Measurements from ENCODE around the gene NMNAT1.
"Not testable (repeated sequence)": the region's sequence is repeated elsewhere in the genome, so short reads cannot be mapped to it uniquely, and the experiment has no call there.

Gene NMNAT1

GRCh38 chr1:9942939-9943788 is at the start of gene NMNAT1, which contains the start of gene LZIC:
TSS of gene NMNAT1 (plus strand) at chr1:9943475. CDS start at chr1:9972074, 28,599 bp downstream.
TSS of gene LZIC (minus strand) at chr1:9943391. CDS start at chr1:9936619, 6,772 bp downstream.
- DNase-seq = peak; percentile 99

DNA sequence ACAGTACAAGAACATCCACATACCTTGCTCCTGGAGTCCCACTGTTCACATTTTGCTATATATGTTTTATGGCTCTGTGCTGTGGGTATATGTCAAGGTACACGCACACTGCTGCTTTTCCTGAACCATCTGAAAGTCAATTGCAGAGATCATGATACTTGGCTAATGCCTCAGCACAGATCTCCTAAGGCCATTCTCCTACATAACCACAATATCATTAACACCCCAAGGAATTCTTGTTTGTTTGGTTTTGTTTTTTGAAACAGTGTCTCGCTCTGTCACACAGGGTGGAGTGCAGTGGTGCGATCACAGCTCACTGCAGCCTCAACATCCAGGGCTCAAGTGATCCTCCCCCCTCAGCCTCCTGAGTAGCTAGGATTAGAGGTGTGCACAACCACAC is 49.2 kb upstream of the NMNAT1 start:
- no peak for DNase-seq

GRCh38 chr1:9900142-9901043 is 42.9 kb upstream of the NMNAT1 start:
- DNase-seq = peak; percentile 100

DNA sequence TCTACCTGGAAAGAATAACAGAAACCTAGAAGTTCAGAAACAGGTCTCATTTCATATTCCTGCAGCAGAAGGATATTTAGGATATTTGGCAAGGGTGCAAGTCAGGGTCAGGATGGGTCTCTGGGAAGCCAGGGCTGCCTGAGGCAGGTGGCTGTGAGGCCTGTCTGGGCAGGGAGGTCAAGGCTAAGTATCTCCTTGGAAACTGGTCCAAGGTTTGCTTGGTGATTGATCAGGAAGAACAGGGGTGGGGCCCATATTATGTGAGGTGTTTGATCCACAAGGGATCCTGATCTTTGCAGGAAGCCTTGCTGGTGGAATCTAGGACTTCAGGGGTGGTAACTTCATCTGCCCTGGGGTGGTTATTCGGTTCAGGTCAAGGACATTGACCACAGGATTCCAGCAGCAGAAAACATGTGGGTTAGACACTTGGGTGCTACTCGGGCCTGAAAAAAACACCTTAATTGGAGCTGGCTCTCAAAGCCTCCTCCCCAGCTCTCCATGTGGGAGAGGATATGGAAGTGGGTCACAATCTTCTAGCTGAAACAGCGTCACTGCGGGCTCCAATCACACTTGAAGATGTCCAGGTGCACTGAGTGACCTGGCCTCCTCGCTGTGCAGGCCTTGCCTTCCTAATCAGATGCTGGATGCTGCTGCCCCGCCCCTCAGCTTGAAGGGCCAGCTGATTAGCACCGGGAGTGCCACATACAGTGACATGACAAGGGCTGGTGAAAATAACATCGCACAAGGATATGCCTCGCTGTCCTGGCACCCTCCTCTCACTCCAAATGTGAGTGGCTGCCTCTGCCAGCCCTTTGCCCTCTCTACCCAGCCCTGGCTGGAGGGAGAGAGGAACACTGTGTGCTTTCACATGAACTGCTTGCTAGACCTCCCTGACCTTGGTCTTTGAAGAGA is 41.9 kb upstream of the NMNAT1 start:
- DNase-seq = peak; percentile 88

DNA sequence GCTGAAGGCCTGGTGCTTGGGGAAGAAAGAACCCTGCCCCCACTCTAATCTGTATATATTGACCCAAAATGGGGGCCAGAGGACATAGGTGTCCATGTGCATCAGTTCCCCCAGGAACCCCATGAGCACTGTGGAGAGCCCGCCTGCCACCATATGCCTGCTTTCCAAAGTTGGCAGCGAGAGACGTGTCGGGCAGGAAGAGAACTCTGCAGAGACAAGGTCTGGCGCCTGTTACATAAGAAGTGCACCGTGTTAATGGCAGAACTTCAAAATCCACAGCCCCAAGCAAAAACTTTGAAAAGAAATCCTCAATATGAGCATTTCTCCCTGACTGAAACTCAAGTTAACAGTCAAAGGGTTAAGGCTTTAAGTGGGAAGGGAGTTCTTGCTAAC is 41.2 kb upstream of the NMNAT1 start:
- no peak for DNase-seq

DNA sequence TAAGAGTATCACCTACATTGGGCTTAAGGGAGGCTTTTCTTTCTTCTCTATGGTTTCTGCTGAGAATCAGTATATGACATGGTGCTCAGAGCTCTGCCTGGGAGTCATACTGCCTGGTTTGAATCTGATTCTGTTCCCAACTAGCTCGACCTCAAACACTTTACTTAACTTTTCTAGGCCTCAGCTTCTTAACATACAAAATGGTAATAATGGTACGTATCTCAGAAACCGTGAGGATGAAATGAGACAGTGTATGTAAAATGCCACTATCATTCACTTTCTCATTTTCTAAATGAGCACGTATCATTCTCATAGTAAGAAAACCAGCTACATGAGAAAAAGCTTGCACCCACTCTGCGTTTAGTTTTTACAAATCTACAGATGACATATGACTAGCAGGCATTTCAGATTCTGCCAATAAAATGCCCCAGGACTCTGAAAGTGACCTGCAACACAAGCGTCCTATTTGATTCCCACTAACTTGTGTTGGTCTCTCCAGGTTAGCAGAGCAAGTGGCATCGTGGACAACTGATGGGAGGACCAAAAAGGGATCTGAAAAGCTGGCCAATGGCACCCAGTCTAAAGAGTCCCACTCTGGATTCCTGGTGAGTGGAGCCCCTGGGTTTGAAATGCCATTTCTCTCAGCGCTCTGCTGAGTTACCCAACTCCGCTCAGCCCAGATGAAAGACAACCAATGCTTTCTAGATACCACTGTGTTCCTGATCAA is 39.3 kb upstream of the NMNAT1 start:
- no peak for DNase-seq

- no peak for DNase-seq
Observed at GRCh38 chr1:9904596-9904995, 38.7 kb upstream of the NMNAT1 start.

DNA sequence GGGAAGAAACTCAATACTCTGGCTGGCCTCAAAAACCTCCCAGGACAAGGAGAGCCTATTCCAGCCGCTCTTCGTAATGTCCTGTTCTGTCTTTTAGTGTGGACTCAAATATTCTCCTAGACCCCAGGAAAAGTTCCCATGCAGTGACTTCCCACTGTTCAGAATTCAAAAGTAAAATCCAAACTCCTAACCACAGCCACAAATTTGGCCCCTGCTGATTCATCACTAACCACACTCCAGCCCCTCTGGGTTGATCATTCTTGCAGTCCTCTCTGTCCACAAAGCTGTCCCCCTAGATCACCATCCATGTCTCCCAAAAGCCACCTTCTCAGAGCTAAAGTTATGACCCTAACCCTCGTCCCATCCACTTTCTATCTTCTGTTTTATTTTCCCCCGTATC is 38.3 kb upstream of the NMNAT1 start:
- no peak for DNase-seq

- DNase-seq = no peak
Observed at GRCh38 chr1:9906466-9906865, 36.8 kb upstream of the NMNAT1 start.

DNA sequence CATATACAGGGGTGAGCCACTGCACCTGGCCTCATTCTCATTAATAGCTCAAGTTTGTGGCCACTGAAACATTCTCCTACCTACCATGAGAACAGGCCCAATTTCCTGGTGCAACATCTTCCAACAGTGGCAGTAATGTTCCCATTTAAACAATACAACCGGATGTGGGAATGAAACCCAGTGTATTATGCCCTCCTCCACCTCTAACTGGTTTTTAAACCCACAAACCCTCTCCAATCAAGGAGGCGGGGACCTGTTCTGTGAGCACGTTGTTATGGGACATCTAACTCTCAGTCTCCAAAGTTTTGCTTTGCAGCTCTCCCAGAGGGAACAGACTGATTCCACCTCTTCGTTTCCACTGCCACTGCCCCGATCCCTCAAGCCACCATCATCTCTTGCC is 35.8 kb upstream of the NMNAT1 start:
- no peak for DNase-seq

GRCh38 chr1:9908871-9909233 is 34.4 kb upstream of the NMNAT1 start:
- DNase-seq = no peak

DNA sequence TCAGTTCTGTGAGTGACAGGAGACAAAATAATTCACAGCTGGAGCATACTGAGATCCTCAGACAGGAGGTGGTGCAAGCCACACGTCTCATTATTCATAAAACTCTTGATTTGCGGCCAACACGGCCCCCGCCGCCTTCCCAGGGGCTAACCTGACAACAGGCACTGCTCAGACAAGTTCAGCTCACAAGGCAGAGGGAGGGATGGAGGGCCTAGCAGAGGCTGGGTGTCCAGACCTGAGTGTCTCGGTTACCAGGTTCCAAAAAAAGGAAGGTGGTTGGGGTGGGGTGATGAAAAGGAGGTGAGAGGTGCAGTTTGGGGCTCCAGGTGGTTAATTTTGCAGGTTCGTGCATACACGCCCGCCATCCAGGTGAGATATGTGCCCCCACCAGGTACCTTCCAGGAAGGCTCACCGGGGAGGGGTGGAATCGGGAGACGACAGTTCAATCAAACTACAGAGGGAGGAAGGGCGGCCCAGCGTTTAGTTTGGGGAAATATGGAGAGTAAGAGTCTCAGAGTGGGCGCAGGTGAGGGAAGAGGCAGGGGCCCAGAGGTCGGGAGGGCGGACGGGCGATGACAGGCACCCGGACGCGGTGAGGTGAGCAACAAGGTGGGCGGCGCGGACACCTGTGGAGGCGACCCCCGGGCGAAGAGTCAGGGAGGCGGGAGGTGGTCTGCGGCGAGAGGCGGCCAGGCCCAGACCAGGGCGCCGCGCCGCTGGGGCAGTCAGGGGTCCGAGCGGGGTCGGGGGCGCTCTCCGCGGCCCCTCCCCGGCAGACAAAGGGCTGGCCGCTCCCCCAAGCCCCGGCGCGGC is 33.8 kb upstream of the NMNAT1 start:
- DNase-seq = no peak

DNA sequence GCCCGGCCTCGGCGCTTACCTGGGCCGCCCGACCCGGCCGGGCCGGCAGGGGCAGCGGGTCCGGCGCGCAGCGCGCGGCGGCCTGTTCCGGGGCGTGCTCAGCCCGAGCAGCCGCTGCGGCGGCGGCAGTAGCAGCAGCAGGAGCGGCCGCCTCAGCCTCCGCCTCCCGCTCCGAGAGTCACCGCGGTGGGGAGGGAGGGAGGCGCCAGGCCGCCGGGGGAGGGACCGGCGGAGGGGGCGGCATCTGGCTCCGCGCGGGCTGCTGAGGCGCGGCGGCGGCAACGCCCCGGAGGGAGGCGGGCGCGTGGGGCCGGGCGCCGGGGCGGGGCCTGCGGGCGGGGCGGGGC is 33.2 kb upstream of the NMNAT1 start, which contains the start of gene CTNNBIP1:
CTNNBIP1 (minus strand) TSS at position 194 of the 347 bp plus-strand sequence. CDS start 38,205 bp downstream, outside the sequence.
- peak; percentile 100 for DNase-seq

DNA sequence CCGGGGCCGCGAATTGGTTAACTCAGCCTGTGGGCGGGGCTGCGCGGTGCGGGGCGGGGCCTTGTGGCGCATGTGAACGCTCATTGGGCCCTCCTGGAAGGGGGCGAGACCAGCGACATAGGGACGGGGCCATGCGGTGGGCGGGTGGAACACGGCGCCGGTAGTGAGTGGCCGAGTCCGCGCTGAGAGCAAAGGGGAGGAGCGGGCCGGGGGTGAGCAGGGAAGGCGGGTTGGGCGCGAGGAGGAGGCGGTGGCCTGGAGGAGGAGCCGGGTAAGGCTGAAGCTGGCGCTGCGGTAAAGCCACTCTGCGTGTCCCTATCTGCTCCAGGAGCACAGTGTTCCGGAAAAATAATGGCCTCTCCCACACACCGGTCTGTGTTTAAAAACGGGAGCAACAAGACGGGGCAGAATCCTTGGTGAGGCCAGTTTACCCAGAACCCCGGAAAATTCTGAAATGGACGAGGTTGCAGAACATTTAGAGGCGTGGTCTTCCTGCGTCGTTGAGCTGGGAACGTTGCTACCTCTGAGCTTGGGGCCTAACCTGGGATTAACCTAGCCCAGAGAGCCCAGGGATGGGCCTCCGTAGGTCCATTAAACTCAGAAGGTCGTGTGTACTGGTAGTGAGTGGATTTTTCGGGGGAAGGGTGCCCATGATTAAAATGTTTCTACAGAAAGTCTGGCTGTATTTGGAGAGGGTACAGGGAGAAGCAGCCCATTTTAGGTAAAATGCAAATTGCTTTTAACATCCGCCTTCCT is 32.7 kb upstream of the NMNAT1 start:
- peak; percentile 100 for DNase-seq

GRCh38 chr1:9912264-9912936 is 30.9 kb upstream of the NMNAT1 start:
- DNase-seq = no peak

DNA sequence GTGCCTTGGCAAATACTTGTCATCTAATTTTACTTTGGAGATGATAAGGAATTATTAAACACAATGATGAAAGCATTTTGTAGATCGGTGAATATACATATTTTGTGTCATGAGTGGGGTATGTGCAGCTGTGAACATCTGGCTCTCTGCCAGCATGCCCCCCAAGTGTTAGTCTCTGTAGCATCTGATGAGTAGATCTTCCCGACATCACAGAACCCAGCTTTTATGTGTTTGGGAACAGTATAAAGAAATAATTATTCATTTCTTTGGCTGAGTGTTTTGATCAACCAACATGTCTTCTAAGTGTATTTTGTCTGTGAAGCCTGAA is 28.7 kb upstream of the NMNAT1 start:
- DNase-seq = no peak

DNA sequence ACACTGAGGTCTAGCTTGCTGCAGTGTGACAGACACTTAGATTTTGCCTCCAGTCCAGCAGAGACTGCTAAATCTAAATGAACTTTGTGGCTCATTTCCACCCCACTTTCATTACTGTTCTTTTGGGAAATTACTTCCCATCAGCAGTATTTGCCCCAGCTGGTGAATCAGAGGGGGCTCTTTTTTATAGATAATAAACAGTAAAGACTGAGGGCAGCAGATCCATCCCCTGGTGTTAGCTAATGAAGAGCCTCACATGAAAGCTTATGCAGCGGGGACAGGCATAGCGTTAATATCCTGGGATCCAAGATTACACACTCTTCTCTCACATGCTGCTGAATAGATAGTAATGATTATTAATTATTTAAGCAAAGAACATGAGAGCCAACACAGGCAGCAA is 26.8 kb upstream of the NMNAT1 start:
- DNase-seq = no peak

- DNase-seq = not testable (repeated sequence)
Observed at GRCh38 chr1:9917495-9917894, 25.8 kb upstream of the NMNAT1 start.

- DNase-seq = no peak
Observed at GRCh38 chr1:9917901-9918300, 25.4 kb upstream of the NMNAT1 start.

DNA sequence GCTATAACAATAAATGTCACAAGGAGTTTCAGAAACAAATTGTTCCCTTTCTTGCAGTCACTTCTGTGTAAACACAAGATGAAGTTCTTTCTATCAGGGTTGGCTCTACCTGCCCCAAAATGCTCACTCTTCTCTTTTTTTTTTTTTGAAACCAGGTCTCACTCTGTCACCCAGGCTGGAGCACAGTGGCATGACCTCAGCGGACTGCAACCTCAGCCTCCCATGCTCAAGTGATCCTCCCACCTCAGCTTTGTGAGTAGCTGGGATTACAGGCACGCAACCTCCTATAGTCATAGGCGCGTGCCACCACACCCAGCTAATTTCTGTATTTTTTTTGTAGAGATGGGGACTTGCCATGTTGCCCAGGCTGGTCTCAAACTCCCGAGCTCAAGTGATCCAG is 22.7 kb upstream of the NMNAT1 start:
- no peak for DNase-seq
